Omental fat pad (tissue), 4 donors: ENCODE measurements around the gene FSTL5. TPM values are rescaled to one million over a fixed set of nuclear protein-coding genes. Genes with fewer than 3 reads are reported as not detected.

Experiments
- ATAC-seq: fragments of 150-250 bp; one replicate; pipeline ENCODE4 v1.9.1; 2016; ENCODE audit warnings: mild to moderate bottlenecking, moderate library complexity; ENCODE audit not compliant: low FRiP score
- DNase-seq: peaks from one replicate; pipeline ENCODE4 v3.0.0-alpha.2; 2019; ENCODE audit warnings: low spot score
- CTCF ChIP-seq, 3 donors: fragments of 450-650 bp; IDR thresholded peaks; one replicate each; pipeline ENCODE4 v1.5.1; 2016 to 2017; ENCODE audit warnings: antibody characterized with exemption in 3 of 3, mild to moderate bottlenecking in 3 of 3, moderate library complexity in 2 of 3
- total RNA-seq, 4 donors: library from RNA; depleted of rRNA; stranded (reverse); fragments of >200 nt; gene quantifications; one replicate each; pipeline ENCODE4 v1.1.0, GENCODE V29; 2016

Gene FSTL5
- total RNA-seq, 4 donors from 2014 or later: not detected

GRCh38 chr4:162038112-162038511, 125.7 kb downstream of the FSTL5 start:
- no peak for ATAC-seq
- no peak for DNase-seq
- TF ChIP-seq CTCF (IDR thresholded peaks at IDR 0.05): no peak

GRCh38 chr4:162017863-162018262, 145.9 kb downstream of the FSTL5 start:
- no peak for ATAC-seq
- no peak for DNase-seq
- no peak for TF ChIP-seq CTCF (IDR thresholded peaks at IDR 0.05)

GRCh38 chr4:162016991-162017390, 146.8 kb downstream of the FSTL5 start:
- DNase-seq (no peak), ATAC-seq (no peak)
- no peak for TF ChIP-seq CTCF (IDR thresholded peaks at IDR 0.05)

- no peak for DNase-seq
- TF ChIP-seq CTCF (IDR thresholded peaks at IDR 0.05): no peak
- ATAC-seq: no peak
These were observed 147.6 kb downstream of the FSTL5 start for GRCh38 chr4:162016219-162016618.

GRCh38 chr4:162015090-162015489, 148.7 kb downstream of the FSTL5 start:
- TF ChIP-seq CTCF (IDR thresholded peaks at IDR 0.05): no peak
- no peak for DNase-seq
- no peak for ATAC-seq

- ATAC-seq: no peak
- DNase-seq: no peak
- no peak for TF ChIP-seq CTCF (IDR thresholded peaks at IDR 0.05)
These were observed 152.7 kb downstream of the FSTL5 start for GRCh38 chr4:162011089-162011488.

GRCh38 chr4:162010362-162010761, 153.4 kb downstream of the FSTL5 start:
- DNase-seq: no peak
- ATAC-seq: no peak
- TF ChIP-seq CTCF (IDR thresholded peaks at IDR 0.05): no peak
